Gastroesophageal sphincter (tissue), 4 donors: ENCODE measurements around the gene SLC25A47. TPM values are rescaled to one million over a fixed set of nuclear protein-coding genes. Genes with fewer than 3 reads are reported as not detected.

Experiments used
- ATAC-seq: fragments of 150-250 bp; one replicate; pipeline ENCODE4 v1.9.1; 2016; ENCODE audit warnings: mild to moderate bottlenecking, moderate library complexity
- H3K27ac ChIP-seq, 4 donors: fragments of 200-600 bp; sonication (generic) in 3 of 4; 1 replicate in 3 of 4; 2 replicates in 1 of 4; pipeline ENCODE4 v1.5.1; 2016 to 2019
- H3K27me3 ChIP-seq: fragments of 200-600 bp; sonication (generic); one replicate; pipeline ENCODE4 v1.5.1; 2019
- H3K36me3 ChIP-seq, 2 donors: fragments of 200-600 bp; sonication (generic); one replicate each; pipeline ENCODE4 v1.5.1; 2019; ENCODE audit warnings: control low read depth in 1 of 2
- H3K4me1 ChIP-seq, 3 donors: fragments of 200-600 bp; sonication (generic); 1 replicate in 2 of 3; 2 replicates in 1 of 3; pipeline ENCODE4 v1.5.1; 2016 to 2019; ENCODE audit warnings: control low read depth in 2 of 3
- H3K4me3 ChIP-seq, 2 donors: fragments of 200-600 bp; sonication (generic); one replicate each; pipeline ENCODE4 v1.5.1; 2019; ENCODE audit warnings: mild to moderate bottlenecking in 1 of 2, moderate library complexity in 1 of 2
- H3K9me3 ChIP-seq, 3 donors: fragments of 200-600 bp; sonication (generic); one replicate each; pipeline ENCODE4 v1.5.1; 2017 to 2019; ENCODE audit warnings: control low read depth in 2 of 3
- EP300 ChIP-seq: sonication (generic); formaldehyde crosslinking; IDR thresholded peaks from one replicate; pipeline ENCODE4 v1.6.1; 2017; ENCODE audit warnings: antibody characterized with exemption, mild to moderate bottlenecking
- POLR2A ChIP-seq, 2 donors: fragments of 450-650 bp; IDR thresholded peaks; one replicate each; pipeline ENCODE4 v1.6.1; 2017; ENCODE audit warnings: antibody characterized with exemption in 2 of 2, mild to moderate bottlenecking in 2 of 2, moderate library complexity in 1 of 2
- POLR2AphosphoS5 ChIP-seq: sonication (generic); formaldehyde crosslinking; IDR thresholded peaks from one replicate; pipeline ENCODE4 v1.6.1; 2017; ENCODE audit warnings: antibody characterized with exemption
- WGBS, 2 donors: methylation state at CpG; one replicate each; pipeline ENCODE4 v1.1.5; 2018; ENCODE audit warnings: low coverage in 1 of 2; 5-methylcytosine and 5-hydroxymethylcytosine counted together
- total RNA-seq, 4 donors: library from RNA; depleted of rRNA; stranded (reverse); fragments of >200 nt; gene quantifications; one replicate each; pipeline ENCODE4 v1.1.0, GENCODE V29; 2016
- TF ChIP-seq, protein P1 (sequence below), 4 experiments: fragments of 200-600 bp in 2 of 4; fragments of 450-650 bp in 2 of 4; sonication (generic) in 1 of 4; IDR thresholded peaks; one replicate each; pipeline ENCODE4 v1.5.1; 2017 to 2019; ENCODE audit warnings: antibody characterized with exemption in 4 of 4, mild to moderate bottlenecking in 2 of 4, moderate library complexity in 2 of 4

SLC25A47 gene
- total RNA-seq, 4 donors from 2014 or later = 0.31 TPM; not detected in 3

DNA sequence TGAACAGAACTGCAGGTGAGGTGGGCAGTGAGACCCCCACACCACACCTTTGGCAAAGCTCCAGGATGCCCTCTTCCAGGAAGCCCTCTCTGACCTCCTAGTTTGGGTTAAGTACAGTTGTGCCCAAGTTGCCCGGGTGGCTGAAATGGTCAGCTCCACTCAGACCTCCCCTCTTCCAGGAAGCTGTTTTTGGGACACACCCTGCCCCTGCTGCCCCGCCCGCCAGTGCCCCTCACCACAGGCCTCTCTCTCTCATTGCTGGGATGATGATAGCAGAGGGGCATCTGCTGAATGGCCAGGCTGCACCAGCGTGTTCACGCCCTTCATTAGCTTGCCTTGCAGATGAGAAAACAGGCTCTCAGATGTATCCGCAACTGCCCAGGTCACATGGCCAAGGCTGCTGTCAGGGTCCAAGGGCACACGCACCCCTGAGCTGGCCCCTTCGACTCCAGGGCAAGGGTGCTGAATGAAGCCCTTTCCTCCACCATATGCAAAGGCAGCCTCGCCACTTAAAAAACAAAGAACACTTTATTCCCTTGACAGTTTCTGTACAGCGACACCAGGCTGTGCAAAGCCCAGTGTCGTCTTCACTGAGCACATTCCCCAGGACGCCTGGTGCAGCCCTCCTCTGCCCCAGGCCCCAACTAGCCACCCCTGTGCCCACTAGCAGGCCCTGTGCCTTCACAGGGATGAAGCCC, 32.4 kb upstream of the SLC25A47 start:
- no peak overlapping the region for H3K27ac ChIP-seq
- no peak overlapping the region for H3K4me3 ChIP-seq
- H3K4me1 ChIP-seq = peaks cover 0 to 49% (median 6%) of the 10 kb centered on the region in 3 donors
- no peak for ATAC-seq
- 92% methylated on average over 2 of the region's 12 CpGs; no CpG with 5 or more reads in 1 of the 2 donors for WGBS, 2 donors
- H3K9me3 ChIP-seq = no peaks in the 10 kb centered on the region
- no peaks in the 10 kb centered on the region for H3K27me3 ChIP-seq
- no peak for TF ChIP-seq POLR2AphosphoS5
- H3K36me3 ChIP-seq = peaks cover 0 to 45% of the 10 kb centered on the region in 2 donors

DNA sequence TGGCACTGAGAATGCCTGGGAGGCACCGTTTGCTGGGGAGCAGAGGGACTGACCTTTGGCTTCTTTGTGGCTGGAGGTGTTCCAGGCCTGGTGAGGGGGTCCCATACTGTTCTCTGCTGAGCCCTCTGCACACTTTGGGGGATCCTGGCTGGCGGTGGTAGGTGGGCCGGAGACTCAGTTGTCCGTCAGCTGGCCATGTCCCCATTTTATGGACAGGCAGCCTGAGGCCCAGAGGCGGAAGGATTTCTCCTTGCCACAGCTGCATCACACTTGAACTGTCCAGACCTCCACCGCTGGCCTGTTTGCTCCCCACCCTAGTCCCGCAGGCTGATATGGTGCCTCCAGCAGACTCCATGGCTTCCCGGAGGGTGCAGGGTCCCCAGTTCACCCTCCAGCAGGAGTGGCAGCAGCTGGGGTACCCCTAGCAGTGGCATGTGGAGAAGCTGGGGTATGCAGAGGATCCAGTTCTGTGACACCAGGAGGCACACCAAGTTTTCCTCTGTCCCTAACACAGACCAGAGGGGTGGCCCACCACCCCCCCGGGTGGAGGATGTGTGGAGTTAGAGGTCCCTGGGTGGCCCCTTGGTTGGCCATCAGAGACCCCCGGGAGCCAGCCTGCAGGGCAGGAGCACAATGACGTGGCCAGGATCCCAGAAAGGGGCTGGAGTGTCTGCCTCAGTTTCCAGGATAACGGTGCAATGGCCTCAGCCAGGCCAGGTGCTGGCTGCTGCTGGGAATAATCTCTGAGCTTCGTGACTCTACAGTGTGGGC, 31.6 kb upstream of the SLC25A47 start:
- Histone ChIP-seq H3K27me3 (no peaks in the 10 kb centered on the region), H3K27ac (no peak overlapping the region)
- WGBS, 2 donors = 63 to 93% methylated on average over 3 of the region's 13 CpGs

DNA sequence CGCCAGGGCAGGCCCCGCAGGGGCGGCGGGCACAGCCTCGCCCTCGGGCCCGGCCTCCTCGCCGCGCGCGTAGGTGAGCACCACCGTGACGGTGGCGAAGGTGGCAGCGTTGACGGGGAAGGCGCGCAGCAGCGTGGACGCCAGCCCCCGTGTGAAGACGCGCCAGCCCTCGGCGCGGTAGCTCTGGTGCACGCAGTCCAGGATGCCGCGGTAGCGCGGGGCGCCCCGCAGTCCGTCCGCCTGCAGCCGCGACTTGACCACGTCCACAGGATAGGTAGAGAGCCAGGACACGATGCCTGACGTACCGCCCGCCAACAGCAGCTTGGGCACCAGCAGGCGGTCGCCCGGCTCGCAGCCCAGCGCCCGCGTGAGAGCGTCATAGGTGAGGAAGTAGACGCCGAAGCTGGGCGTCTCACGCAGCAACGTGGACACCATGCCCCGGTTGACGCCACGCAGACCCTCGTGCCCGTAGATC, 30.8 kb upstream of the SLC25A47 start:
- H3K27ac ChIP-seq = no peak overlapping the region
- H3K27me3 ChIP-seq = no peaks in the 10 kb centered on the region
- H3K9me3 ChIP-seq = no peaks in the 10 kb centered on the region
- ATAC-seq = no peak
- peaks cover 0 to 53% (median 9%) of the 10 kb centered on the region in 3 donors for H3K4me1 ChIP-seq
- TF ChIP-seq POLR2AphosphoS5 = no peak
- TF ChIP-seq, protein P1, sequence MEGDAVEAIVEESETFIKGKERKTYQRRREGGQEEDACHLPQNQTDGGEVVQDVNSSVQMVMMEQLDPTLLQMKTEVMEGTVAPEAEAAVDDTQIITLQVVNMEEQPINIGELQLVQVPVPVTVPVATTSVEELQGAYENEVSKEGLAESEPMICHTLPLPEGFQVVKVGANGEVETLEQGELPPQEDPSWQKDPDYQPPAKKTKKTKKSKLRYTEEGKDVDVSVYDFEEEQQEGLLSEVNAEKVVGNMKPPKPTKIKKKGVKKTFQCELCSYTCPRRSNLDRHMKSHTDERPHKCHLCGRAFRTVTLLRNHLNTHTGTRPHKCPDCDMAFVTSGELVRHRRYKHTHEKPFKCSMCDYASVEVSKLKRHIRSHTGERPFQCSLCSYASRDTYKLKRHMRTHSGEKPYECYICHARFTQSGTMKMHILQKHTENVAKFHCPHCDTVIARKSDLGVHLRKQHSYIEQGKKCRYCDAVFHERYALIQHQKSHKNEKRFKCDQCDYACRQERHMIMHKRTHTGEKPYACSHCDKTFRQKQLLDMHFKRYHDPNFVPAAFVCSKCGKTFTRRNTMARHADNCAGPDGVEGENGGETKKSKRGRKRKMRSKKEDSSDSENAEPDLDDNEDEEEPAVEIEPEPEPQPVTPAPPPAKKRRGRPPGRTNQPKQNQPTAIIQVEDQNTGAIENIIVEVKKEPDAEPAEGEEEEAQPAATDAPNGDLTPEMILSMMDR (IDR thresholded peaks at IDR 0.05) = no peak
- no peak for TF ChIP-seq EP300
- TF ChIP-seq POLR2A (IDR thresholded peaks at IDR 0.05) = no peak
- no peak overlapping the region for H3K4me3 ChIP-seq
- 93 to 99% methylated on average over 14 of the region's 61 CpGs for WGBS, 2 donors
- peaks cover 0 to 45% of the 10 kb centered on the region in 2 donors for H3K36me3 ChIP-seq

More for the DNA sequence above, 31.6 kb upstream of the SLC25A47 start:
- no peak overlapping the region for H3K4me3 ChIP-seq
- peaks cover 0 to 45% of the 10 kb centered on the region in 2 donors for H3K36me3 ChIP-seq
- no peak for ATAC-seq
- peaks cover 0 to 49% (median 2%) of the 10 kb centered on the region in 3 donors for H3K4me1 ChIP-seq
- TF ChIP-seq POLR2AphosphoS5 = no peak
- TF ChIP-seq, protein P1 (IDR thresholded peaks at IDR 0.05) = no peak
- TF ChIP-seq EP300 = no peak
- TF ChIP-seq POLR2A (IDR thresholded peaks at IDR 0.05) = no peak
- no peaks in the 10 kb centered on the region for H3K9me3 ChIP-seq

DNA sequence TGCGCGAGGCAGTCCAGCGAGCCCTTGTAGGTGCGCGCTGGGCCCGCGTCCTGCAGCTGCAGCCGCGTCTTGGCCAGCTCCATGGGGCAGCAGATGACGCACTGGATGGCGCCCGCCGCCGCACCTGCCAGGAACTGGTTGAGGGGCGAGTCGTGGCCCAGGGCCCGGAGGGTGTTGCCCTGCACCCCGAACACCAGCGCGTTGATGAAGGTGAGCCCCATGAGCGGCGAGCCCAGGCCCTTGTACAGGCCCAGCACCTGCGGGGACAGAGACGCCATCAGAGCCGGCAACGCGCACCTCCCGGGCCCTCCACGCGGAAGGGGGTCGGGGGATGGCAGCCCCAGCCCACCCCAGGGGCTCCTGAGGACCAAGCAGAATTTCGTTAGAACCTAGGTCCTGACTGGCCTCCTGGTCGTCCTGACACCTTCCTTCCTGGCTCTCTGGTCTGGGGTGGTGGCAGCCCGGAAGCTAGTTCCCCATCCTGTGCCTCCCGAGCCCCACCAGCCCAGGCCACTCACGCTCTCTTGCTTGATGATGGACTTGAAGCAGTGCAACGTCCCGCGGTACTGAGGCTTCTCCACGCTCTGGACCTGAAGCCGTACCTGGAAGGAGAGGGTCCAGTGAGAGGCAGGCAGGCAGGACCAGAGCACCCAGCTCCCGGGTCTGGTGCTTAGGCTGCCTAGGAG, 30.2 kb upstream of the SLC25A47 start:
- H3K4me3 ChIP-seq = no peak overlapping the region
- 100% methylated on average over 2 of the region's 42 CpGs; no CpG with 5 or more reads in 1 of the 2 donors for WGBS, 2 donors
- H3K9me3 ChIP-seq = no peaks in the 10 kb centered on the region
- no peaks in the 10 kb centered on the region for H3K27me3 ChIP-seq
- peaks cover 0 to 59% (median 15%) of the 10 kb centered on the region in 3 donors for H3K4me1 ChIP-seq
- TF ChIP-seq POLR2A (IDR thresholded peaks at IDR 0.05) (no peak), EP300 (no peak), POLR2AphosphoS5 (no peak)
- TF ChIP-seq, protein P1 (IDR thresholded peaks at IDR 0.05) = no peak
- H3K27ac ChIP-seq = peak overlapping the region in 1 of 4 donors; percentile 82
- peaks cover 0 to 45% of the 10 kb centered on the region in 2 donors for H3K36me3 ChIP-seq
- no peak for ATAC-seq
